Endothelial cell (in vitro differentiated cells): ENCODE results near the gene KIF21B. TPM values are rescaled to one million over a fixed set of nuclear protein-coding genes. Genes with fewer than 3 reads are reported as not detected.

ENCODE experiments used
- DNase-seq: peaks from one replicate; pipeline ENCODE4 v3.0.0; 2021; ENCODE audit warnings: low spot score
- H3K27ac Mint-ChIP-seq: one replicate; pipeline ENCODE4 v1.8.0; 2021; ENCODE audit warnings: mixed read lengths, inconsistent platforms; ENCODE audit not compliant: unreplicated experiment
- H3K27me3 Mint-ChIP-seq: one replicate; pipeline ENCODE4 v1.8.0; 2021; ENCODE audit warnings: mild to moderate bottlenecking, moderate library complexity, mixed read lengths, inconsistent platforms; ENCODE audit not compliant: unreplicated experiment
- H3K36me3 Mint-ChIP-seq: one replicate; pipeline ENCODE4 v1.8.0; 2021; ENCODE audit warnings: mild to moderate bottlenecking, low read depth, mixed read lengths, inconsistent platforms; ENCODE audit not compliant: unreplicated experiment
- H3K4me1 Mint-ChIP-seq: one replicate; pipeline ENCODE4 v1.8.0; 2021; ENCODE audit warnings: mild to moderate bottlenecking, mixed read lengths, inconsistent platforms; ENCODE audit not compliant: unreplicated experiment
- H3K4me3 Mint-ChIP-seq: one replicate; pipeline ENCODE4 v1.8.0; 2021; ENCODE audit warnings: mild to moderate bottlenecking, mixed read lengths, inconsistent platforms; ENCODE audit not compliant: unreplicated experiment
- H3K9me3 Mint-ChIP-seq: one replicate; pipeline ENCODE4 v1.8.0; 2021; ENCODE audit warnings: mixed read lengths, inconsistent platforms; ENCODE audit not compliant: unreplicated experiment
- CTCF ChIP-seq: fragments of 200-600 bp; sonication (generic); IDR thresholded peaks from one replicate; pipeline ENCODE4 v1.5.0; 2021; ENCODE audit warnings: antibody characterized with exemption; ENCODE audit not compliant: unreplicated experiment
- total RNA-seq: library from RNA; stranded (reverse); fragmentation: NEBNext Ultra II Directional; extraction: Animal tissue kit (Norgen Biotek cat#: 25700); gene quantifications from one replicate; pipeline ENCODE4 v1.2.1, GENCODE V29; 2021; ENCODE audit not compliant: unreplicated experiment

Gene KIF21B
- total RNA-seq, 1 donor from 2014 or later = 8.4 TPM

GRCh38 chr1:201008666-201009360, 14.7 kb downstream of the KIF21B start:
- peaks cover 17% of the 10 kb centered on the region for H3K4me1 Mint-ChIP-seq
- no peaks in the 10 kb centered on the region for H3K36me3 Mint-ChIP-seq
- H3K4me3 Mint-ChIP-seq = no peak overlapping the region
- peaks cover 13% of the 10 kb centered on the region for H3K27me3 Mint-ChIP-seq
- no peaks in the 10 kb centered on the region for H3K9me3 Mint-ChIP-seq
- no peak overlapping the region for H3K27ac Mint-ChIP-seq
- DNase-seq = no peak
- TF ChIP-seq CTCF = no peak

- Mint-ChIP-seq H3K4me3 (no peak overlapping the region), H3K27ac (no peak overlapping the region), H3K4me1 (peaks cover 17% of the 10 kb centered on the region), H3K9me3 (no peaks in the 10 kb centered on the region), H3K36me3 (no peaks in the 10 kb centered on the region), H3K27me3 (peaks cover 13% of the 10 kb centered on the region)
- no peak for DNase-seq
- TF ChIP-seq CTCF = no peak
These were observed 16.0 kb downstream of the KIF21B start for GRCh38 chr1:201007481-201007880.

GRCh38 chr1:201006450-201006849, 17.1 kb downstream of the KIF21B start:
- Mint-ChIP-seq H3K27ac (no peak overlapping the region), H3K27me3 (peaks cover 13% of the 10 kb centered on the region), H3K4me1 (peaks cover 17% of the 10 kb centered on the region), H3K4me3 (no peak overlapping the region), H3K36me3 (no peaks in the 10 kb centered on the region), H3K9me3 (no peaks in the 10 kb centered on the region)
- DNase-seq = no peak
- no peak for TF ChIP-seq CTCF

GRCh38 chr1:201004732-201005131, 18.8 kb downstream of the KIF21B start:
- Mint-ChIP-seq H3K4me1 (peaks cover 10% of the 10 kb centered on the region), H3K36me3 (no peaks in the 10 kb centered on the region), H3K9me3 (no peaks in the 10 kb centered on the region), H3K27ac (no peak overlapping the region), H3K4me3 (no peak overlapping the region), H3K27me3 (peaks cover 8% of the 10 kb centered on the region)
- no peak for DNase-seq
- no peak for TF ChIP-seq CTCF

GRCh38 chr1:201004154-201004553, 19.4 kb downstream of the KIF21B start:
- Mint-ChIP-seq H3K4me1 (peaks cover 4% of the 10 kb centered on the region), H3K27me3 (peaks cover 4% of the 10 kb centered on the region), H3K36me3 (peaks cover 4% of the 10 kb centered on the region), H3K4me3 (no peak overlapping the region), H3K9me3 (no peaks in the 10 kb centered on the region), H3K27ac (no peak overlapping the region)
- no peak for DNase-seq
- TF ChIP-seq CTCF = no peak
